IPS-18a (cell line): ENCODE results near the gene IGFN1.

Experiments
- H3K27ac ChIP-seq: one replicate; pipeline ENCODE4 v1.5.1; 2013; ENCODE audit warnings: low read length
- H3K27me3 ChIP-seq: one replicate; pipeline ENCODE4 v1.6.1; 2013; ENCODE audit warnings: mild to moderate bottlenecking, low read length; ENCODE audit not compliant: control insufficient read depth, insufficient read depth
- H3K36me3 ChIP-seq: one replicate; pipeline ENCODE4 v1.6.1; 2013; ENCODE audit warnings: low read depth, low read length; ENCODE audit not compliant: control insufficient read depth
- H3K4me1 ChIP-seq: one replicate; pipeline ENCODE4 v1.6.1; 2013; ENCODE audit warnings: low read depth, low read length; ENCODE audit not compliant: control insufficient read depth
- H3K4me3 ChIP-seq: one replicate; pipeline ENCODE4 v1.5.1; 2013; ENCODE audit warnings: low read length
- H3K9ac ChIP-seq: one replicate; pipeline ENCODE4 v1.6.1; 2013; ENCODE audit warnings: mild to moderate bottlenecking, low read length, moderate library complexity
- H3K9me3 ChIP-seq: one replicate; pipeline ENCODE4 v1.6.1; 2013; ENCODE audit warnings: low read depth, low read length; ENCODE audit not compliant: control insufficient read depth

IGFN1 gene

DNA sequence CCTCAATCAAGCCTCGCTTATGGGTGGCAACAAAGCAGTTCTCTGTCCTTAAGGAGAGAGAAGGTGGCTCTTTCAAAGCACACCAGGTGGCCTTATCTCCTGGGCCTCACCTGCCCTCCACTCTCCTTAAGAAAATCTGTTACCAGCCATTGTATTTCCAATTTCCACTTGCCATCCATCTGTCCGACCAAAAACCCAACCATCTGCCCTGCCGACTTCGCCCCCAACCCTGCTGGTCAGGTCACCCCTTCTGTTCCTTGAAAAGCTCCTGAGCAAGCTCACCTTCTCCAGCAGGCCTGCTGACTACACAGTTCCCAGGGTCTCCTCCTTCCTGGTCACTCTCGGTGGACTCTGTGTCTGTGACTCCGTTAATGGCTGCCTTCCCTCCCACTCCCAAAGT lies 619 bp upstream of the IGFN1 start:
- Histone ChIP-seq H3K27me3 (no peaks in the 10 kb centered on the region), H3K36me3 (no peaks in the 10 kb centered on the region), H3K27ac (no peak overlapping the region), H3K4me3 (no peak overlapping the region), H3K4me1 (no peaks in the 10 kb centered on the region), H3K9me3 (no peaks in the 10 kb centered on the region), H3K9ac (no peak overlapping the region)

DNA sequence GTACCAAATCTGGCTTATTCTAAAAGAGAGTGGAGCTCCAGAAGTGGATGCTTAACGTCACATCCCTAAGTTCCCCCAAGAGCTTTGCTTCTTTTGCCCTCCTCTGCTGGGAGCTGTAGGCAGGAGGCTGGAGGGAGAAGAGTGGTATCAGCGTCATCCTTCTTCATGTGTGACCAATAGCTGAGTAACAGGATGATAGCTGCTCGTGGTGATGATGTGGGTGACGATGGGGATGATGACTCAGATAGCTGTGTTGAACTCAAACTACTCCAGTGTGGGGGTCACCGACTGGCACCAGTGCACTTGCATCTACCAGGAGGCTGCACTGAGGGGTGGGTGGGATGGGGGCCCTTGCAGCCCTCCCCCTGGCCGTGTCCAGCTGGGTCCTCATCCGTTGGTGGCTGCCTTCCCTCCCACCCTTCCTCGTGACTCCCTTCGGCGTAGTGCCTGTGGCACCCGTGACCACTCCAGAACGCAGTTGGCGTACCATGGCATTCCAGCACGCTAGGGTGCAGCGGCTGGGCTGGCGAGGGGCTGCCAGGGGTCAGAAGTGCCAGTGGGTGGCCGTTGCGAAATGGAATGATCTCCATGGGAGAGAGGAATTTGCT lies 1.1 kb downstream of the IGFN1 start:
- Histone ChIP-seq H3K36me3 (no peaks in the 10 kb centered on the region), H3K27me3 (no peaks in the 10 kb centered on the region), H3K4me1 (no peaks in the 10 kb centered on the region), H3K4me3 (no peak overlapping the region), H3K9me3 (no peaks in the 10 kb centered on the region), H3K9ac (no peak overlapping the region), H3K27ac (no peak overlapping the region)

DNA sequence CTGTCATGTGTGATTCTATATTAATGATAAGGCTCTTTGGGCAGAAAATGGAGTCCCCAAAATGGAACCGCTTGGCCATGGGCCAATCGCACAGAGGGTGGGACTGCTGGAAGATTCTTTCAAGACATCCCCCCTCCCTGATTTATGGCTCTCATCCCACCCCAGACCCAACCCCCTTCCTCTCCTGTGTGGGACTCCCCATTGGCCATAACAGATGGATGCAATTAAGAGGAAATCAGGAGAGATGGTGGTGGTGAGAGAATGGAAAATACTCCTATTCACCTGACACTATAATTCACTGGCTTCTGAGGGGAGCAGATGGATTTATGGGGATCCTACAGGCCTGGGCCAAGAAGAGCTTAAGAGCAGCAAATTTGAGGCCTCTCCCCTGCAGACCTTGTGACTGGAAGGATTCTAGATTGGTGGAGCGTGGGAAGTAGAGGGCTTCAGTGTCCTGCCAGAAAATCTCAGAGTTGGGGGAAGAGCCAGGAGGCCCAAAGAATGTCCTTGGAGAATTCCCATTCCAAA lies 1.7 kb downstream of the IGFN1 start:
- H3K4me1 ChIP-seq: no peaks in the 10 kb centered on the region
- no peaks in the 10 kb centered on the region for H3K9me3 ChIP-seq
- H3K9ac ChIP-seq: no peak overlapping the region
- no peaks in the 10 kb centered on the region for H3K36me3 ChIP-seq
- no peak overlapping the region for H3K4me3 ChIP-seq
- no peak overlapping the region for H3K27ac ChIP-seq
- H3K27me3 ChIP-seq: no peaks in the 10 kb centered on the region

DNA sequence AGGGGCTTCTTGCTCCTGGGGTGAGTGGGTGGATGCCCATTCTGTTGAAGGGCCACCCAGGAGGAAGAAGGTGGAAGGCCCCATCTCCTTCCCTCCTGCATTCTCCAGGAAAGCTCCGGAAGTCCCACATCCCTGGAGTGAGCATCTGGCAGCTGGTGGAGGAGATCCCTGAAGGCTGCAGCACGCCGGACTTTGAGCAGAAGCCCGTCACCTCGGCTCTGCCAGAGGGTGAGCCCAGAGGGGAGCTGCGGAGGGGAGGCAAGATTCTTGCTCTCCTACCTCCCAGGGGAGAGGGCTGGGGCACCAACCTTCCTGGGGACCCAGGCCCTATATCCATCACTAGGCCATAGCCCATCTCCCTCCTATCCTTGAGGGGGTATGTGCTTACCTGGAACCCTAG lies 3.4 kb downstream of the IGFN1 start:
- Histone ChIP-seq H3K27me3 (no peaks in the 10 kb centered on the region), H3K4me1 (no peaks in the 10 kb centered on the region), H3K4me3 (no peak overlapping the region), H3K27ac (no peak overlapping the region), H3K36me3 (no peaks in the 10 kb centered on the region), H3K9me3 (no peaks in the 10 kb centered on the region), H3K9ac (no peak overlapping the region)

GRCh38 chr1:201198598-201198997 lies 8.0 kb downstream of the IGFN1 start:
- no peaks in the 10 kb centered on the region for H3K36me3 ChIP-seq
- no peak overlapping the region for H3K9ac ChIP-seq
- no peaks in the 10 kb centered on the region for H3K4me1 ChIP-seq
- H3K27me3 ChIP-seq: no peaks in the 10 kb centered on the region
- no peaks in the 10 kb centered on the region for H3K9me3 ChIP-seq
- H3K4me3 ChIP-seq: no peak overlapping the region
- H3K27ac ChIP-seq: no peak overlapping the region

DNA sequence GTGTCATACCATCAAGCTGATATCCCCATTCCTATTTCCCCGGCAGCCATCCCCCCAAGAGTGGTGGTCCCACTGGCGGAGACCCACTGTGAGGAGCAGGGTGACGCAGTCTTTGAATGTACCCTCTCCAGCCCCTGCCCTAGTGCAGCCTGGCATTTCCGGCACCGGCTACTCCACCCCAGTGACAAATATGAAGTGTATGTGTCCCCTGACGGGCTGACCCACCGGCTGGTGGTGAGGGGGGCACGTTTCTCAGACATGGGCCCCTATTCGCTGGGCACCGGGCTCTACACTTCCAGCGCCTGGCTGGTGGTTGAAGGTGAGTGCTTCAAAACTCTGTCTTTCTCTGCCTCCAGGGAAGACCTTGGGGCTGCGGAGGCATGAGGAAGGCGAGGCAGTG lies 14.4 kb downstream of the IGFN1 start:
- Histone ChIP-seq H3K9me3 (no peaks in the 10 kb centered on the region), H3K27me3 (no peaks in the 10 kb centered on the region), H3K4me3 (no peak overlapping the region), H3K9ac (no peak overlapping the region), H3K36me3 (no peaks in the 10 kb centered on the region), H3K27ac (no peak overlapping the region), H3K4me1 (no peaks in the 10 kb centered on the region)

DNA sequence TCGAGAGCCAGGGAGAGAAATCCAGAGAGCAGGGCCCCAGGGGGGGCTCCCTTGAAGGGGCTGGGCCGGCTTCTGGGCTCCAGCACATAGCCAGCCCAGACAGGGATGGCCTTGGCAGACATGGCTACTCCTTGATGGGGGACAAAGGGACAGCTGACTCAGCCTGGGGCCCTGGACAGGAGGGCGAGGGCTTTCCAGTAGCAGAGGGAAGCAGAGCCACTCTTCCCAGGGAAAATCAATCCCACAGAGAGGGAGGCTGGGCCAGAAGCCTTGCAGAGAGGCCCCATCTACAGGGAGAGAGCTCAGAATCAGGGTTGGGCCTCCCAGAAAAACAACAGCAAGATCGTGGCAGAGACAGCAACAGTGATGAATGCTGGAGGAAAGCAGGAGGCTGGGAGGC lies 15.6 kb downstream of the IGFN1 start:
- Histone ChIP-seq H3K9me3 (no peaks in the 10 kb centered on the region), H3K36me3 (no peaks in the 10 kb centered on the region), H3K4me3 (no peak overlapping the region), H3K4me1 (no peaks in the 10 kb centered on the region), H3K27me3 (no peaks in the 10 kb centered on the region), H3K27ac (no peak overlapping the region), H3K9ac (no peak overlapping the region)

GRCh38 chr1:201207046-201207445 lies 16.4 kb downstream of the IGFN1 start:
- Histone ChIP-seq H3K9ac (no peak overlapping the region), H3K36me3 (no peaks in the 10 kb centered on the region), H3K4me3 (no peak overlapping the region), H3K27ac (no peak overlapping the region), H3K9me3 (no peaks in the 10 kb centered on the region), H3K27me3 (no peaks in the 10 kb centered on the region), H3K4me1 (no peaks in the 10 kb centered on the region)

- no peak overlapping the region for H3K27ac ChIP-seq
- no peaks in the 10 kb centered on the region for H3K4me1 ChIP-seq
- H3K9ac ChIP-seq: no peak overlapping the region
- no peaks in the 10 kb centered on the region for H3K9me3 ChIP-seq
- H3K36me3 ChIP-seq: no peaks in the 10 kb centered on the region
- H3K27me3 ChIP-seq: no peaks in the 10 kb centered on the region
- no peak overlapping the region for H3K4me3 ChIP-seq
These were observed 17.6 kb downstream of the IGFN1 start for GRCh38 chr1:201208236-201208635.

GRCh38 chr1:201212056-201212455 lies 21.4 kb downstream of the IGFN1 start:
- no peak overlapping the region for H3K4me3 ChIP-seq
- H3K27me3 ChIP-seq: no peaks in the 10 kb centered on the region
- H3K9me3 ChIP-seq: no peaks in the 10 kb centered on the region
- no peaks in the 10 kb centered on the region for H3K4me1 ChIP-seq
- no peak overlapping the region for H3K27ac ChIP-seq
- H3K36me3 ChIP-seq: no peaks in the 10 kb centered on the region
- H3K9ac ChIP-seq: no peak overlapping the region

DNA sequence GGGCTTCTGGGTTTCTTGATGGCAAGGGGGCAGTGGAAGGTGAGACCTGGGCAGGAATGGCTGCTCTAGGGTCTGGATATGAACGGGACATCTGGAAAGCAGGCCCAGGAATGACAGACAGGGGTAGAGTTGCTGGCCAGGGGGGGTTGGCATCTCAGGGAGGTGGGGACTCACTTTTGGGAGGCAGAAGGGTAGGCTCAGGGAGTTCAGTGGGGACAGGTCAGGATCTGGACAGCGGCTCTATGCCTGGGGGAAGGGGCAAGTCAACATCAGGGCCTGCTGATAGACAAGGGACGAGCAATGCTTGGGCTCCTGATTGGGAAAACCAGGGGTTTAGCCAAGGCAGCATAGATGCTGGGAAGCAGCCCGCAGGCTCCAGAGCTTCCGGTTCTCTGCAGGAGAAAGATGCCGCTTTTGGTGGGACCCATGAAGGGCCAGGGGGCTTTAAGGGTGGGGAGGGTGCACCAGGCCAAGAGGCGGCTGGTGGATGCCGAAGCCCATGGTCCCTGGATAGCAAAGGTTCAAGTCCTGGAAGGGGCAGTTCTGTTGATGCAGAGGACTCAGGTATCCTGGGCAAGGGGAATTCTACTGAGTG lies 21.9 kb downstream of the IGFN1 start:
- no peaks in the 10 kb centered on the region for H3K27me3 ChIP-seq
- H3K36me3 ChIP-seq: no peaks in the 10 kb centered on the region
- no peaks in the 10 kb centered on the region for H3K4me1 ChIP-seq

DNA sequence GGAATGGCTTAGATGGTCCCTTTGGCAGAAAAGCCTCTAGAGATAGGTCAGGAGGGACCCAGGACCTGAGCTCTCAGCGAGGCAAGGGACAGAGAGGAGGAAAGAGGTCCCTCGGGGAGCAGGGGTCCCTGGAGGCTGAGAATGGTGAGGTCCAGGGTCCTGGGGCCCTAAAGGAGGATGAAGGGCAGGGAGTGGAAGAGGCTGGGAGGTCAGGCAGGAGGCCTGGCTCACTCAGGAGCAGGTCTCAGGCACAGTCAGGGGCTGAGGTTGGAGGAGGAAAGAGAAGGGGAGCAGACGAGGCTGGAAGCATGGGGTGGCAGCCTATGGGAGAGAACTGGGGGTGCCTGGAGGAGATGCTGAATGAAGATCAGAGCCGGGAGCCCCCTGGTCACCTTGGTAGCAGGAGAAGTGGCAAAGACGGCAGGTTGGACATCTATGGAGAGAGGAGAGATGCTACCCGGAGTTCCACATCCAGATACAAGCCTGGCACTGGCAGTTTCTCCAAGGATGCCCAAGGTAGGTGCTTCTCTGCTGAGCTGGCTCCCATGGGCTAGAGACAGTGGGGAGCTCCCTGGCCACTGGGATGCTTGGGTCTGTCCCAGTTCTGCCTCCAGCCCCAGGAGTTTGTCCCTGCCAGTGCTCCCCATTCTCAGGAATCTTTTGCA lies 22.6 kb downstream of the IGFN1 start:
- no peak overlapping the region for H3K4me3 ChIP-seq
- H3K36me3 ChIP-seq: no peaks in the 10 kb centered on the region
- no peaks in the 10 kb centered on the region for H3K27me3 ChIP-seq
- H3K4me1 ChIP-seq: no peaks in the 10 kb centered on the region
- no peak overlapping the region for H3K9ac ChIP-seq
- no peaks in the 10 kb centered on the region for H3K9me3 ChIP-seq
- H3K27ac ChIP-seq: no peak overlapping the region

More for the DNA sequence above, 21.9 kb downstream of the IGFN1 start:
- Histone ChIP-seq H3K4me3 (no peak overlapping the region), H3K27ac (no peak overlapping the region), H3K9ac (no peak overlapping the region), H3K9me3 (no peaks in the 10 kb centered on the region)
